Measurements from ENCODE around the gene GJB3. TPM values are rescaled to one million over a fixed set of nuclear protein-coding genes. Genes with fewer than 3 reads are reported as not detected.

GJB3 gene
- polyA plus RNA-seq, 3 donors = 0.26 to 0.32 (median 0.31) TPM

- DNase-seq (ENCODE audit: extremely low read depth in 1 of 11, low read depth in 9 of 11, low spot score in 4 of 11) = no peak
Observed at GRCh38 chr1:34780528-34780927, 486 bp upstream of the GJB3 start.

GRCh38 chr1:34781844-34782391 lies 904 bp downstream of the GJB3 start:
- no peak for DNase-seq (ENCODE audit: extremely low read depth in 1 of 11, low read depth in 9 of 11, low spot score in 4 of 11)

GRCh38 chr1:34784751-34785221 lies 3.8 kb downstream of the GJB3 start:
- DNase-seq (ENCODE audit: extremely low read depth in 1 of 11, low read depth in 9 of 11, low spot score in 4 of 11) = no peak

- DNase-seq (ENCODE audit: extremely low read depth in 1 of 11, low read depth in 9 of 11, low spot score in 4 of 11) = no peak
Observed at GRCh38 chr1:34785231-34785874, 4.3 kb downstream of the GJB3 start.

- DNase-seq (ENCODE audit: extremely low read depth in 1 of 11, low read depth in 9 of 11, low spot score in 4 of 11) = no peak
Observed at GRCh38 chr1:34785875-34786470, 5.0 kb downstream of the GJB3 start.

- DNase-seq (ENCODE audit: extremely low read depth in 1 of 11, low read depth in 9 of 11, low spot score in 4 of 11) = peak; percentile 29 to 62 (median 50)
Observed at GRCh38 chr1:34786521-34787325, 5.7 kb downstream of the GJB3 start.

- no peak for DNase-seq (ENCODE audit: extremely low read depth in 1 of 11, low read depth in 9 of 11, low spot score in 4 of 11)
Observed at GRCh38 chr1:34787461-34788420, 6.7 kb downstream of the GJB3 start.

GRCh38 chr1:34790985-34791384 lies 10.0 kb downstream of the GJB3 start:
- DNase-seq (ENCODE audit: extremely low read depth in 1 of 11, low read depth in 9 of 11, low spot score in 4 of 11) = no peak

GRCh38 chr1:34792424-34792823 lies 11.4 kb downstream of the GJB3 start:
- no peak for DNase-seq (ENCODE audit: extremely low read depth in 1 of 11, low read depth in 9 of 11, low spot score in 4 of 11)

GRCh38 chr1:34792868-34793727 lies 12.1 kb downstream of the GJB3 start, which contains the start of gene GJA4:
TSS of gene GJA4 (plus strand) at chr1:34792999. CDS start at chr1:34794214, 1,215 bp downstream.
- no peak for DNase-seq (ENCODE audit: extremely low read depth in 1 of 11, low read depth in 9 of 11, low spot score in 4 of 11)

GRCh38 chr1:34794001-34794789 lies 13.2 kb downstream of the GJB3 start:
- no peak for DNase-seq (ENCODE audit: extremely low read depth in 1 of 11, low read depth in 9 of 11, low spot score in 4 of 11)

- no peak for DNase-seq (ENCODE audit: extremely low read depth in 1 of 11, low read depth in 9 of 11, low spot score in 4 of 11)
Observed at GRCh38 chr1:34794790-34795180, 13.8 kb downstream of the GJB3 start.

- no peak for DNase-seq (ENCODE audit: extremely low read depth in 1 of 11, low read depth in 9 of 11, low spot score in 4 of 11)
Observed at GRCh38 chr1:34795916-34796315, 14.9 kb downstream of the GJB3 start.

GRCh38 chr1:34796990-34797389 lies 16.0 kb downstream of the GJB3 start:
- no peak for DNase-seq (ENCODE audit: extremely low read depth in 1 of 11, low read depth in 9 of 11, low spot score in 4 of 11)

- DNase-seq (ENCODE audit: extremely low read depth in 1 of 11, low read depth in 9 of 11, low spot score in 4 of 11) = no peak
Observed at GRCh38 chr1:34800214-34800613, 19.2 kb downstream of the GJB3 start.

- DNase-seq (ENCODE audit: extremely low read depth in 1 of 11, low read depth in 9 of 11, low spot score in 4 of 11) = no peak
Observed at GRCh38 chr1:34803770-34804169, 22.8 kb downstream of the GJB3 start.

- DNase-seq (ENCODE audit: extremely low read depth in 1 of 11, low read depth in 9 of 11, low spot score in 4 of 11) = no peak
Observed at GRCh38 chr1:34806396-34806795, 25.4 kb downstream of the GJB3 start.

Measured in renal cortex interstitium (tissue), 11 donors.